Skin epidermis (tissue), 12 donors: ENCODE data around the gene TFF3.

Experiments
- H3K27ac ChIP-seq, 21 experiments: fragments of 200-600 bp; sonication (generic) in 11 of 21; one replicate each; pipeline ENCODE4 v1.5.0; 2020; ENCODE audit warnings: mild to moderate bottlenecking in 3 of 21, inconsistent platforms in 2 of 21, moderate library complexity in 2 of 21
- H3K4me3 ChIP-seq, 7 experiments: fragments of 200-600 bp; sonication (generic) in 2 of 7; one replicate each; pipeline ENCODE4 v1.5.0; 2020; ENCODE audit warnings: inconsistent platforms in 2 of 7, mild to moderate bottlenecking in 2 of 7, moderate library complexity in 1 of 7

TFF3 gene

DNA sequence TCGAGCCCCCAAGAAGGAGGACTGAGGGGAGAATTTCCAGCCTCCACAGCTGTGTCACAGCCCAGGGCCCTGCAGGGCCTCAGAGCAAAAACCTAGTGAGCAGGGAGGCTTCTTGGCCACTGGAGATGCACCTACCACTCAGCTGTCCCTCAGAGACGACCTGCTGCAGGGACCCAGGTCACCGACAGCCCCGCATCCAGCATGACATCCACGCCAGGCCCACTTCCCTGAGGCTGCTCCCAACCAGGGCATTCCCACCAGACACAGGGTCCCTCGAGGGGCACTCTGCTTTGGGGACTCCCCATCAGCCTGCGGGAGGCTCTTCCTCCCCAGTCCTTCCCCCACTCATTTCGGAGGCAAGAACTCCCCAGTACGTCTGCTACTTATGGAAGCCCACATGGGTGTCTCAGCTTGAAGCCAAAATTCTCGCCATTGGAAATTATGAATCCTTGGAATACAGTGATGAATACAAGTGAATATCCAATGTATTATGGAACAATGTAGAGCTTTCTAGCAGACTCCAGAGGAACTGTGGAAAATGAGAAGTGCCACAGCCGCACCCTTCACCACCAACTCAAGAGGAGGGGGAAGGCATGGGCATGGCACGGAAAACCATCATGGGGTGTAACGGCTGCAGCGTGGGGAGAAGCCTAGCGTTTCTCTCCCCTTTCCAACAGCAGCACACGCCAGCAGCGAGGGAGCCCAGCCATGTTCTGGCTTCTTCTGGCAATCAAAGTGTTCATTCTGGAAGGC, 6.9 kb downstream of the TFF3 start:
- Histone ChIP-seq H3K27ac (no peak overlapping the region), H3K4me3 (no peak overlapping the region)

DNA sequence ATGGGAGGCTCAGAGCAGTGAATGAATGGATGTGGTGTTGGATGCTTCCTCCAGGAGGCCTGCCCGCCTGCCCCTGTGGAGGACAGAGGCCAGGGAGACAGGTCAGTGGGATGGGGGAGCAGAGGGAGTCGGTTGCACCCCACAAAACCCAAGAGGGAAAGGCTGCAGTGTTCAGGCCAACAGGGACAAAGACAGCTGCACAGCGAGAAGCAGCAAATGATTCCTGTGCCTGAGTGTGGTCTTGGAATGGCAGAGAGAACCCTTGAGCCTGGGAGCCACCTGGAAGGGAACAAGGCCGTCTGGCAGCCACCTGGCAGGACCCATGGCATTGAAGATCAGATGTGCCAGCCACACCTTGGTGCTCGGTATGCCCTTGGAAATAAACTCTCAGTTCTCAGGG, 8.1 kb downstream of the TFF3 start:
- Histone ChIP-seq H3K27ac (no peak overlapping the region), H3K4me3 (no peak overlapping the region)

DNA sequence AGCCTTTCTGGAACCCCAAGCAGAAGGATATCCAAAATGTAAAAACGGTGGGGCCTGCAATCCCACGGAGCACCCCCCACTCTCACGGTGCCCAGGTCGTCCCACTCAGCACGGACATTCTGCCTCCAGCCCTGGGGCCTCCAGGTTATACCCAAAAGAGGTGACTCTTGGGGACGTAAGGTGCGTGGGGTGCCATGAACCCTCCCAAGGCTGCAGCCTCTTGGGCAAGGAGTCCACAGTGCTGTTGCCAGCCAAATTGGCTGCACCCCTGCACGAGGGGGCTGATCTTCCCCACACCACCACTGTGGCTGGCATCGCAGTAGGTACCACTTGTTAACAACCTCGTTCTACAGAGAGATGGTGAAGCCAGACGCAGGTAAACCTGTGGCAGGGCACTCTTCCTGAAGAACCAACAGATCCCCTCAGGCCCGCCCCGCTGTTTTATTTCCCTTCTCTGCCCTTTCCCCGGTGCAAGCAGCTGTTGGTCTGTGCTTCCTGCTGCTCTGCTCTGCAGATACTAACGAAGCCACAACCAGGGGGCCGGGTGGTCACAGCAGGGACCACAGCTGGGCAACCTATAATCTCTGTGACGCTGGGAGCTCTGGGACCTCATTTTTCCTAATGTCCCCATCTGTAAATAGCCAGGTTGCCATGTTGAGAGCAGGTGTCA, 8.7 kb downstream of the TFF3 start:
- no peak overlapping the region for H3K27ac ChIP-seq
- H3K4me3 ChIP-seq, result no peak overlapping the region

DNA sequence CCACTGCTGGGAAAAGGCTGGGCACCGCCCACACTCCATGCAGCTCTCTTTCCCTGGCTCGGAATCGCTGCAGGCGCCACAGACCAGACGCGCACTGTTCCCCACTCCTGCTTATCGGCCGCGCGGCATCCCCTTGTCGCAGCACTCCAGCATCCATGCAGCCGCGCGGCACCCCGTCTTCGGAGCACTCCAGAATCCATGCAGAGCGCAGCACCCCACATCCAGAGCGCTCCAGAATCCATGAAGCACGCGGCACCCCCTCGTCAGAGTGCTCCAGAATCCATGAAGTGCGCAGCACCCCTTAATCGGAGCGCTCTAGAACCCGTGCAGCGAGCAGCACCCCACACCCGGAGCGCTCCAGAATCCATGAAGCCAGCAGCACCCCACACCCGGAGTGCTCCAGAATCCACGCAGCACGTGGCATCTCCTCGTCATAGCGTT, 9.5 kb downstream of the TFF3 start:
- no peak overlapping the region for H3K27ac ChIP-seq
- no peak overlapping the region for H3K4me3 ChIP-seq

DNA sequence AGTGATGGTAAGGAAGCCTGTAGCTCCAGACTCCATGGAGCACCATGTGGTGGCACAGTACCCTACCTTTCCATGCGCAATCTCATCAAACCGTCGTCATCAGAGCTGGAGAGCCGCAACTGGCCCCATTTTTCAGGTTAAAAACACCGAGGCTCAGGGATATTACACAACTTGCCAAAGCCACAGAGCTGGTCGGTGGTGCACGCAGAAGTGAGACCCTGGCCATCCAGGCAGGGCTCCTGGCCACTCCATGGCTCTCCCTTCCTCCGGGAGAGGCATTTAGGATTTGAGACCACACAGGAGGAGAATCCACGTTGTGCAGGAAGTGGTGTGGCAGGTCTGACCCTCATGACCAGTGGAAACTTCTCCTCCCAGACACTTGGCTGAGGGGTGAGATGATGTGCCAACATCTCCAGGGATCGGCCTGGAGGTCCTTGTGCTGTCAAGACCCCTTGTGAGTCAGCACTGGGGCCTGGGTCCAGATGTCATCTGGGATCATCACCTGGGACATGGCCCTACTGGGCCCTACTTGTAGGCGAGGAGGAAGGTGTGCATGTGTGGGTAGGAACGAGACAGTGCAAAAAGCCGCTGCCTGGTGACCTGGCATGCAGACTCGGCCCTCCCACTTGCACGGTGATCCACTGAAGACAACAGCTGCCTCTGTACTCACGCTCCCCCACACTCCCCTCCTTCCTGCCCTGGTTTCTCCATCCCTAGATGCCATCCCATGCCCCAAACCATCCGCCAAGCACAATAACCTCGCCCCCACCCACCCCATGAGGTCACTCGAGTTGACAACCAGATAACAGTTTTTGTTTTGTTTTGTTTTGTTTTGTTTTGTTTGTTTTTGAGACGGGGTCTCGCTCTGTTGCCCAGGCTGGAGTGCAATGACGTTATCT, 10.4 kb downstream of the TFF3 start:
- H3K4me3 ChIP-seq, result no peak overlapping the region
- H3K27ac ChIP-seq, result no peak overlapping the region

DNA sequence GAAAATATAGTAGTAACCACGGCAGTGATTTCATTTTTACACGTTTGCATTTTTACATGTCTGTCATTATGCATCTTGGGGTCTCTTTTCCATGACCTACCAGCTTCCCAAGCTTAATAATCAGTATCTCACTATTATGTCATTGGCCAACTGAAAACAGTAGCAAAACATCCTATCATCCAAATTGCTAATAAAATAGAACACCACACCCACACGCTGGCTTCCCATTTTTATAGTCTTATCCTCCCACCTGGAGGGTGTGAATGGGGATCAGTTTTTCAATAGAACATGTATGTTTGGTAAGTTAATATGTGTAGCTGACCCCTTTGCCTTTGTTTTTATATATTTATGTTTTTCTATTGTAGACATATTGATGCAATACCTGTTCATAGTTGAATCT, 11.8 kb downstream of the TFF3 start:
- H3K27ac ChIP-seq, result no peak overlapping the region

DNA sequence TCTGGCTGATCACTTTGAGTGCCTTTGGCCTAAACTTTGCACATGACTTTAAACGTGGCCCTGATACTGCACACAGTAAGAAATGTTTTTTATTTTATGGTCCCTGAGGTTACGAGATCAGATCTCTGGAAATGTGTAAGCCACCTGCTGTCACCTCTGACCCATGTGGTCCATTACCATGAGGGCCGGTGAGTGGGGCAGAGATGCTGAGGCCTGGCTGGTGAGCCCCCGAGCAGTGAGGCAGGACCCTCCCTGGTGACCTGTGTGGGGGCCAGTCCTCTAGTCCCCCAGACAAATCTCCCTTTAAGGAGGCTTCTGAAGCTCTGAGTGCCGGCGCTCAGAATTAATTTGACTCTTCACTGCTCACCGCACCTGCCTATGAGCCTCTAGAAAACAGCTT, 12.4 kb downstream of the TFF3 start:
- peak overlapping the region in 3 of 21 experiments; percentile 4 to 85 (median 59) for H3K27ac ChIP-seq
- H3K4me3 ChIP-seq, result no peak overlapping the region

More for the DNA sequence above, 11.8 kb downstream of the TFF3 start:
- H3K4me3 ChIP-seq, result no peak overlapping the region

DNA sequence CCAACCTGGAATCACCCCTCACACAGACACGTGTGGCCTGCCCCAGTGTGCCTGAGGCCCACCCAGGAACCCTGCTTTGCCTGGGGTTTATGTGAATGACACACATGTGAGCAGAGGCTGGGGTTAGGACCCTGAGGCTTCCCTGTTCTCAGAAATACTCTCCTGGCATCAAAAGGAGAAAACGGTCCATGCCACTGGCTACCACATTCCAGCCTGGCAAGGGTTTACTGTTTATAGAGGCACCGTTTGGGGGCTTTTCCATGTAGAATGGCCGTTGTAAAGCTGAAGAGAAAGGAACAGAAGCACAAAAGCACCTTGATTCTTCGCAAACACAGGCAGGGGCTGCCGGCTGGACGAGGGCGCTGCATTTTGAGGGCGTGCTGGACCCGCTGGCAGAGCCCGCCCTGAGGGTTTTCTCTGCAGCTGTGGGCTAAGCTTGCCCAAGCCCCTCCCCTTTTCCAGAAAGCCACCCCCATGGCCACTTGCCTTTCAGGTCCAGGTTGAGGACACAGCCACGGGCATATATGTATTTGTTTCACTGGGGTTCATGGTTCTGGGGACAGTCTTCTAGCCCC, 13.0 kb downstream of the TFF3 start:
- peak overlapping the region in 10 of 21 experiments; percentile 4 to 85 (median 50) for H3K27ac ChIP-seq
- H3K4me3 ChIP-seq, result no peak overlapping the region

DNA sequence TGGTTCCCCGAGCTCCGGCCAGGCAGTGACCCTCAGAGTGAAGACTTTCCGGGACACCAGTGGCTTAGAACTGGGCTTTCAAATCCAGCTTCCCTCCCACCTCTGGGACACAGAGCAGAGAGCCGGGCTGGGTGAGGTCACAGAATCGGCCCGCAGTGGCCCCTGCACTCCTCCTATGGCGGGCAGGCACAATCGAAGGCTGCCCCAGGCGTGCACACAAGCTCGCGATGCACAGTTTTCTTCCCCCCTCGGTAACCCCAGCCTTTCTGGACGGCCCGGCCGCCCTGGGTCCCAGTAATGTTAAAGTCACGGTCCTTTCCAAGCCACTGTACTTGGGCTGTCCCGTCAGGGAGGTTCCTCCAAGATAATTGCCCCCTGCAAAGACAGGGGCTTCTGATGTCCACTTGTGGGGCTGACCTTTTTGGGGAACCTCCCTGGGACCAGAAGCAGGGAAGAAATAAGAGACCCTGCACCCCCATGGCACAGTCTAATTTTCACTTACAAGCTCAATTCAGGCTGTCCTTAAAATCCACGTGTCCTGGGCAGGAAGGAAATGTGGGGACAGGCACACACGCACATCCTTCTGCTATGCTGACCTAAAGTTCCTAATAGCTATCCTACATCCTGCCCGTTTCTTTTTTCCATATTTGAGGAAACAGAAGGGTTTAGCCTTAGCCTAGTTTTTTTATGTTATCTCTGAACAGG, 13.7 kb downstream of the TFF3 start:
- H3K4me3 ChIP-seq, result no peak overlapping the region
- H3K27ac ChIP-seq, result peak overlapping the region in 11 of 21 experiments; percentile 27 to 85 (median 58)

DNA sequence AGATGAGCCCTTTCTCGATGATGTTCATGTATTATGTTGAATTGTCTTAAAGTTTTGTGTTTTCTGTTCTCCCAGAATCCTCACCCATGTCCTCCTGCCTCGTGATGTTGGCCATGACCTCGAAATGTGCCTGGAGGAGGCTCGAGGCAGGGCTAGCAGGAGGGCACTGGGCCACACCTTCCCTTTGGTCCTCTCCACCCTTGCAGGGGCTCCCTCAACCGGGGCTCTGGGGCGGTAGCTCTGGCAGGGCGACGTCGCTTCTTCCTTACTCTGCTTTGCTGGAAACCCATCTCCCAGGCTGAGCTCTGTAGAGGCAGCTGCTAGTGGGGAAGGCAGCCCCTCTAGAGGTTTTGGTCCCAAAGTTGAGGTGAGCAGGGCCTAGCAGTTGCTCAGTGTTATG, 14.3 kb downstream of the TFF3 start:
- no peak overlapping the region for H3K4me3 ChIP-seq
- peak overlapping the region in 8 of 21 experiments; percentile 17 to 85 (median 60) for H3K27ac ChIP-seq

DNA sequence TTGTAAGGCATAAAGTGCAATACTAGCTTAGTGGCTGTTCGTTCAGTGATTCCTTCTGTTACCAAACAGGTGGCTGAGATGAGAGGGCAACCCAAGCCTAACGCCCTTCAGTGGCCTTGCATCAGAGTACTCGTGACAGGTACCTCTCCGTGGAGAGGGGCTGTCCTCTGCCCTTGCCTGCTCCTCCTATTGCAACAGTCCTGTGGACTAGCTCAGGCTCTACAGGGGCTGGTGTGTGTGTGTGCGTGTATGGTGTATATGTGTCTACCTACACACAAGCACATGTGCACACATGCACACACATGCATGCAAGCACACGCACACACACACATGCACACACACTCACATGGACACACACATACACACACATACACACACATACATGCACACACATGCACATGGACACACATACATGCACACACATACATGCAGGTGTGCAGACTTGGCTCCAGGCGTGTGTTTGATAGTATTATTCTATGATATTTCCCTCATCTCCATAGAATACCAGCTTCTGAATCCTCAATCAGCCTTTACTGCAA, 15.1 kb downstream of the TFF3 start:
- Histone ChIP-seq H3K27ac (peak overlapping the region in 1 of 21 experiments; percentile 17), H3K4me3 (no peak overlapping the region)

DNA sequence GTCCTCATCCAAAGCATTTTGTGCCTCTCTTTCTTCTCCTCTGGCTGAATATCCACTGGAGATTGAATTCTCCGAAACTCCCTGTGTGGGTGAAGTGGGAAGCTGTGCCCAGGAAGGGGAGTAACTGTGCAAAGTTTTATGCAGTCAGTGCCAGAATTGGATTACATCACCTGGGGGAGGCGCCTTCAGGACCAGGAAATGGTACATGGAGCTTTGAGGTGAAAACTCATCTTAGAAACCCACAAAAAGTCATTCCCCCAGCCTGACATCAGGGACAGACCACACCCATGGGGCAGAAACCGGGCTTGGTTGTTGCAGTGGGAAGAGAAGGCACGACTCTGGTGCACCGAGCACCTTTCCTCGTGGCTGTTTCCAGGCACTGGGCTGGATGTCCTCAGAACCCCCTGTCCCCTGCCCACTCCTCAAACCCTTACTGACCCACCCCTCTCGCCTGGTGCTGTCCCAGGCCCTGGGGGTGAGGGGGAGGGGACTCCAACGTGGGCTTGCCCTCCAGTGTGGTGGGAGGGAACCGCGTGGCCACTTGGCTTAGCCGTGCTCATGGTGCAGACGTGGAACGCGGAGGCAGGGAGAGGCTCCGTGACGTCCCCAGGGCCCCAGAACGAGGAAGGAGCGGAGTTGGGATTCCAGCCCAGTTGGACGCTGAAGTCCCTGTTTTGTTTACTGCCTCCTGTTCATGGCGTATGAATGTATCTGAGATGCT, 15.7 kb downstream of the TFF3 start:
- peak overlapping the region in 6 of 21 experiments; percentile 0 to 58 (median 22) for H3K27ac ChIP-seq

DNA sequence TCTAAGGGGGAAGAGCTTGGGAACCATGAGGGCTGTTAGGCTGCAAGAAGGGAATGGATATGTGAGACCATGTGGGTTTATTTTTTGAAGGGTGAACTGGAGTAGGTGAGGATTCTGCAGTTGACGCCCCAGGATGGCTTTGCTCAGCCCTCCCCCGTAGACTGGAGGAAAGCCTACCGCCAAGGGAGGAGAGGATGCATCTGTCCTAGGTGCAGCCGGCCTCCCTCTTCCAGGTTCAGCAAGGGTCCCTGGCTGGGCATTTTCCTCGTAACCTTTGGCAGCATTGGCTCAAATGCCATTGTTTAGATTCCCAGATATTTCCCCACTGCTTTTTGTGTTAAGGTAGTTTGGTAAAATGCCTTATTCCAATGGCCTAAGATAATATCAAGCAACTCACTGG, 16.6 kb downstream of the TFF3 start:
- H3K4me3 ChIP-seq, result no peak overlapping the region
- H3K27ac ChIP-seq, result peak overlapping the region in 1 of 21 experiments; percentile 0

More for the DNA sequence above, 15.7 kb downstream of the TFF3 start:
- H3K4me3 ChIP-seq, result no peak overlapping the region

DNA sequence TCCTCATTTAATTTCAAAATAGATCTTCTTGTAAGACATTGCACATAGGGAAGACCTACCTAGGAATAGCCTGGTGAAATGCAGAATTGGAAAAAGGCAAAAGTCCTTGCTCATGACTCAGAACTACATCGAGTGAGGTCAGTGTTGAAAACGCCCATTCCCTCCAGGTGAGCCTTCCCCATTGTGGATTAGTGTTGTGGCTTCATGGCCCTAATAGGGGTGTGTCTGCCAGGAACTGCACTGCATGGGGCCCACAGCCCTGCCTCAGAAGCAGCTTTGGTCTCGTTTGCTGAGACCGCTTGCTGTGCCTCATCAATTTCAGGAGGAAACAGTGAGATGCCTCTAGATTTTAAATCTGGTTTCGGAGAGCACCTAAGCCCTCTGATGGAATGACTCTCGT, 17.0 kb downstream of the TFF3 start:
- H3K4me3 ChIP-seq, result no peak overlapping the region
- H3K27ac ChIP-seq, result no peak overlapping the region

DNA sequence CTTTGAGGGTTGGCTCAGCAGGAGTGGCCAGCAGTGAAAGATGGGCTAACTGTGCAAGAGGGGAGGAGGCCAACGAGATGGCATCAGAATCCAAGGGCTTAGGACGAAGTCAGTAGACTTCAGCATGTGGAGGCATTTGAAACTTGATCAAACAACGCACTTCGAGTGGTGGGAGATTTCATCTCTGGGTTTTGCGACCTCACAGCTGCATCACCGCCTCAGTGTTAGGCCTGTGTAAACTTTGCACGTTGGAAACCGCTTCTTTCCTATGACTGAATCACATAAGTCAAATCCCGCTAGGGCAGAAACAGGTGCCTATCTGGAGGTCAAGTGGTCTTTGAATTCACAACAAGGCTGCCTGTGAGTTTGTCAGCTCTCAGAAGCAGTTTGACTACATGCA, 17.8 kb downstream of the TFF3 start:
- no peak overlapping the region for H3K4me3 ChIP-seq
- H3K27ac ChIP-seq, result no peak overlapping the region

DNA sequence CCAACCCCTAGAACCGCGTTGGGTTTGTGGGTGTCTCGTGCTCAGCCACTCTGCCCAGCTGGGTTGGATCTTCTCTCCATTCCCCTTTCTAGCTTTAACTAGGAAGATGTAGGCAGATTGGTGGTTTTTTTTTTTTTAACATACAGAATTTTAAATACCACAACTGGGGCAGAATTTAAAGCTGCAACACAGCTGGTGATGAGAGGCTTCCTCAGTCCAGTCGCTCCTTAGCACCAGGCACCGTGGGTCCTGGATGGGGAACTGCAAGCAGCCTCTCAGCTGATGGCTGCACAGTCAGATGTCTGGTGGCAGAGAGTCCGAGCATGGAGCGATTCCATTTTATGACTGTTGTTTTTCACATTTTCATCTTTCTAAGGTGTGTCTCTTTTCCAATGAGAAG, 18.7 kb downstream of the TFF3 start:
- no peak overlapping the region for H3K27ac ChIP-seq
- no peak overlapping the region for H3K4me3 ChIP-seq

DNA sequence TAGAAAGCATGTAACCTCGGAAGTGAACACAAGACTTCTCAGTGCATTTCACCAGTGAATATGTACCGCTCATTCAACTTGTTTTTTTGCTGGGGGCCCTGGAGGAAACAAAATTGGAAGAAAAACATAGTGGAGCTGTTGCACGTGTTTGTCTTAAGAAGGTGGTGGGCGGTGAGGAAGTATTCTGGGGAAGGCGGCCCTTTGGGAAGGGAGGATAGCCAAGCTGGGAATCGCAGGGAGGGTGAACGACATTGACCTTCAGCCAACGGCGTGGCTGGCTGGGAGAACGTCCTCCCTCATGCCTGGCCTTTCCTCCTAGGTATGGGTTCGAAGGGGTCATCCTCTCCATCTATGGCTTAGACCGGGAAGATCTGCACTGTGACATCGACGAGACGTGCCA, 19.4 kb downstream of the TFF3 start:
- Histone ChIP-seq H3K27ac (no peak overlapping the region), H3K4me3 (no peak overlapping the region)

DNA sequence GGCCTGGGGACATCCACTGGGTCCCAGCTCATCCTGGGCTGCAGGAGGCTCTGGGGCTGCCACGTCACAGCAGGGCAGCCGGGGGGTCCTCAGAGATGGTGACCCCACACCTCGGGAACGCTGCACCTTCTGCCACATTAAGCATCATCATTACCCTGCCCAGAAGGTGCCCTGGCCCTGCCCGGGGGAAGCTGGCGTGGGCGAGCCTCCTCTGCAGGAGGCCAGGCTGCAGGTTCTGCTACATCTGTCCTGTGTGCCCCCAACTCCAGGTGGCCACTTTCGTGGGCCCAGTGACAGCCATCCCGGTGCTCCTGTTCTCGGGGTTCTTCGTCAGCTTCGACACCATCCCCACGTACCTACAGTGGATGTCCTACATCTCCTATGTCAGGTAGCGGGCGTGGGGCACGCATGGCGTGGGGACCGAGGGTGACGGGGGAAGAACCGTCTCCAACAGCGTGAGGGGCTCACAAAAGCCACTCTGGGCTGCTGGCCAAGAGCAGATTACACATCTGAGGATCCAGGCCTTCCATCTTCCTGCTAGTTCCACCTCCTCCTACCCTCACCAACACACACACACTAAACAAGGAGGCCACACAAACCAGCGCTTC, 20.8 kb downstream of the TFF3 start:
- no peak overlapping the region for H3K27ac ChIP-seq
- H3K4me3 ChIP-seq, result no peak overlapping the region
